GM12878 (cell line): ENCODE data around the gene DCAF17.

ENCODE experiments used
- CTCF ChIP-seq, 3 experiments: IDR thresholded peaks in 2 of 3; conservative IDR thresholded peaks in 1 of 3; 2 replicates each; pipeline ENCODE4 v1.5.1; 2011; ENCODE audit warnings: low read depth in 3 of 3, low read length in 3 of 3, mild to moderate bottlenecking in 3 of 3, control low read depth in 2 of 3, moderate library complexity in 2 of 3, inconsistent platforms in 1 of 3, mixed read lengths in 1 of 3; ENCODE audit not compliant: control insufficient read depth in 2 of 3, insufficient read depth in 1 of 3; ENCODE audit errors: extremely low read depth in 1 of 3
- PAX5 ChIP-seq: IDR thresholded peaks from 2 replicates; pipeline ENCODE4 v1.6.1; 2011; ENCODE audit warnings: low read depth, low read length, borderline replicate concordance
- WRNIP1 ChIP-seq: IDR thresholded peaks from 2 replicates; pipeline ENCODE4 v1.6.1; 2011; ENCODE audit warnings: low read depth, low read length, improper control_type of control experiment, borderline replicate concordance
- TF ChIP-seq, protein P1 (sequence below): IDR thresholded peaks from 2 replicates; pipeline ENCODE4 v1.6.1; 2012; ENCODE audit warnings: low read depth, low read length, improper control_type of control experiment

- no peak for TF ChIP-seq CTCF (IDR thresholded peaks at IDR 0.05 in 2 of 3, conservative IDR thresholded peaks at IDR 0.05 in 1 of 3; ENCODE audit: control insufficient read depth in 2 of 3, extremely low read depth in 1 of 3, insufficient read depth in 1 of 3, low read depth in 3 of 3, low read length in 3 of 3)
- TF ChIP-seq, protein P1, sequence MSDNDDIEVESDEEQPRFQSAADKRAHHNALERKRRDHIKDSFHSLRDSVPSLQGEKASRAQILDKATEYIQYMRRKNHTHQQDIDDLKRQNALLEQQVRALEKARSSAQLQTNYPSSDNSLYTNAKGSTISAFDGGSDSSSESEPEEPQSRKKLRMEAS: no peak
- no peak for TF ChIP-seq PAX5
- no peak for TF ChIP-seq WRNIP1
These were observed 78.0 kb downstream of the DCAF17 start for GRCh38 chr2:171512014-171512413.
